ENCODE results near the gene CAMTA1.

CAMTA1 gene

DNA sequence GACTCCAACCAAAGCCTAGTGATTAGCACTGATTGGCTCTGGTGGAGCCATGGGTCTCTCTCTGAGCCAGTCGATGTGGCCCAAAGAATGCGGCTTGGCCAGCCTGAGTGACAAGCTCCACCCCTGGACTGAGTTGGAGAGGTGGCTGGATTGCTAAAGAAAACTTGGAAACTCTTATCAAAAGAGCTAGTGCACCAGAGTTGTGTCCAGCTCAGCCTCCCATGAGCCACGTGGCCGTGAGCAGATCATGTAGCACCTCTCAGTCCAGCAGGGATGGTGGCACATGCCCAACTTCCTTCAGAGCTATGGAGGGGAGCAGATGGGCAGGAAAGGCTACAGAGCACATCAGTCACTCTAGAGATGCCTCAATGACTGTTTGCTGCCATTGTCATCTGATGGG lies 843.0 kb downstream of the CAMTA1 start:
- no peak overlapping the region for H3K9ac ChIP-seq (ENCODE audit: low read length in 5 of 5)
- H3K4me1 ChIP-seq (ENCODE audit: control insufficient read depth in 5 of 5, insufficient read depth in 5 of 5, low read length in 5 of 5): peaks cover 0 to 5% (median 3%) of the 10 kb centered on the region in 5 donors
- H3K27ac ChIP-seq (ENCODE audit: low read depth, low read length): no peak overlapping the region
- H3K27me3 ChIP-seq (ENCODE audit: control insufficient read depth in 5 of 5, insufficient read depth in 4 of 5, low read length in 5 of 5): peaks cover 7 to 35% (median 19%) of the 10 kb centered on the region in 5 donors
- no peaks in the 10 kb centered on the region for H3K36me3 ChIP-seq (ENCODE audit: control insufficient read depth in 5 of 5, insufficient read depth in 5 of 5, low read length in 5 of 5)
- H3K9me3 ChIP-seq (ENCODE audit: control insufficient read depth in 5 of 5, low read length in 5 of 5): no peaks in the 10 kb centered on the region
- no peak overlapping the region for H3K4me3 ChIP-seq (ENCODE audit: low read depth in 1 of 5, low read length in 5 of 5)

DNA sequence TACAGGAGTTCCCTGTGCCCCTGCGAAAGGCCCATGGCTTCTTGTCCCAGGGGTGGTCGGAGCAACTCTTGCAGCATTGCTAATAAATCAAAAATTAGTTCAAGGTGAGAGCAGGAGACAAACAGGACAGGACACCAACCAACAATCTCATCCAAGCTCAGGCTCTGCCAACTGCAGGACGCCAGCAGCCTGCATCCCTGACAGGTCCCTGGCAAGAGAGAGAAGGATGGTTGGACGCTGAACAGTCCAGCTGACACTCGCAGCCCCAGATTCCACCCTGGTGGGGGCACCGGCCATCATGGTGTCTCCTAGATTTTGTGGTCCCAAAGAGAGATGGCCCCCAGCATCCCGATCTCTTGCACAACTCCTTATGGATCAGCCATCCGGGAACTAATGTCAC lies 843.8 kb downstream of the CAMTA1 start:
- H3K9ac ChIP-seq (ENCODE audit: low read length in 5 of 5): no peak overlapping the region
- no peaks in the 10 kb centered on the region for H3K9me3 ChIP-seq (ENCODE audit: control insufficient read depth in 5 of 5, low read length in 5 of 5)
- peaks cover 9 to 41% (median 22%) of the 10 kb centered on the region in 5 donors for H3K27me3 ChIP-seq (ENCODE audit: control insufficient read depth in 5 of 5, insufficient read depth in 4 of 5, low read length in 5 of 5)
- H3K36me3 ChIP-seq (ENCODE audit: control insufficient read depth in 5 of 5, insufficient read depth in 5 of 5, low read length in 5 of 5): no peaks in the 10 kb centered on the region
- H3K4me1 ChIP-seq (ENCODE audit: control insufficient read depth in 5 of 5, insufficient read depth in 5 of 5, low read length in 5 of 5): peaks cover 0 to 5% (median 3%) of the 10 kb centered on the region in 5 donors
- H3K4me3 ChIP-seq (ENCODE audit: low read depth in 1 of 5, low read length in 5 of 5): no peak overlapping the region
- no peak overlapping the region for H3K27ac ChIP-seq (ENCODE audit: low read depth, low read length)

DNA sequence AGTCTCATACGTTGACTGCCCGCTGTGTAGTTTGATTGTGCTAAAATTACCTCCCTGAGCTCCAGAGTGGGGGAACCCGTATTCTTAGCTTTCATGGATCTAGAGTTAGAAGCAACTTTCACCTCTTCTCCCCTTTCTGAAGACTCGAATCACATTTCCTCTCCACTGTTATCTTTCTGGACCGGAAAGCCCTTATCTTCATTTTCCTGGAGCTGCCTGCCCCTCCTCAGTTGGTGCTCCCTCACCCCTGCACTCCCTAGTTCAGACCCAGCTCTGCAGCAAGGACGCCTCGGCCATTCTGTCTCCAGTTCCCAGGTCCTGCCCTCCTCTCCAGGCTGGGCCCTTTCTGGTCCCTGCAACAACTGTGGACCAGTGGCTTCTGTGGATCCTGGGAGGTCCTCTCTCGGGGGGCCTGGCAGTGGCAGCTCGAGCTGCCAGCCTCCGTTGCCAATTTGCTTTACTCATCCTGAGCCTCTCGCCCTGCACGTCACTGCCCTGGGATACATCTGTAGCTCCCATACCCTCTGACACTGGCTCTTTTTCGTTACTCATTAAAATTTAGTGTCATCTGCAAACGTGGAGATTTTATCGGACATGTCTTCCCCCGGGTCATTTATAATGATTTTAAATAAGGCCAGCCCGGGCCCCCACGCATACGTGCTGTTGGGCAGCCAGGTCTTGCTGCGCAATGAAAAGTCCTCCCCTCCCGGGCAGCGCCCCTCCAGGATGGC lies 844.4 kb downstream of the CAMTA1 start:
- Histone ChIP-seq H3K36me3 (ENCODE audit: control insufficient read depth in 5 of 5, insufficient read depth in 5 of 5, low read length in 5 of 5) (no peaks in the 10 kb centered on the region), H3K27me3 (ENCODE audit: control insufficient read depth in 5 of 5, insufficient read depth in 4 of 5, low read length in 5 of 5) (peaks cover 9 to 43% (median 22%) of the 10 kb centered on the region in 5 donors), H3K27ac (ENCODE audit: low read depth, low read length) (no peak overlapping the region), H3K4me1 (ENCODE audit: control insufficient read depth in 5 of 5, insufficient read depth in 5 of 5, low read length in 5 of 5) (peaks cover 0 to 5% (median 3%) of the 10 kb centered on the region in 5 donors), H3K9ac (ENCODE audit: low read length in 5 of 5) (no peak overlapping the region), H3K4me3 (ENCODE audit: low read depth in 1 of 5, low read length in 5 of 5) (no peak overlapping the region), H3K9me3 (ENCODE audit: control insufficient read depth in 5 of 5, low read length in 5 of 5) (no peaks in the 10 kb centered on the region)

DNA sequence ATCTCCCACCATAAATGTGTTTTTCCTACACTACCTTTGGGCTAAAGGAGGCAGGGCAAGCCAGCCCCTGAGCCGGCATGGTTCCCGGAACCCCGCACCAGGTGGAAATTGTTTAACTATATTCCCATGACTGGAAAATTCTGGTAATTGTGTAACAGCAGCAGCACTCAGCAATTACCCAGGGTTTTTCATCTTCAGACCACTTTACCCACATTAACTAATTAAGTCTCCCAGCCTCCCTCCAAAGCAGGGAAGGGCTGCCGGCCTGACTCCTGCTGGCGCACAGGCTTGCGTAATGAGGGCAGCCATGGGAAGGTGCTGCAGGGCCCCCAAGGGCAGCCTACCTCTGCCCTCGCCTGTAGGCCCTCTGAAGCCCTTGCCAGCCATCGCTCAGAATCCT lies 845.1 kb downstream of the CAMTA1 start:
- H3K9ac ChIP-seq (ENCODE audit: low read length in 5 of 5): no peak overlapping the region
- H3K9me3 ChIP-seq (ENCODE audit: control insufficient read depth in 5 of 5, low read length in 5 of 5): no peaks in the 10 kb centered on the region
- H3K4me3 ChIP-seq (ENCODE audit: low read depth in 1 of 5, low read length in 5 of 5): no peak overlapping the region
- H3K27ac ChIP-seq (ENCODE audit: low read depth, low read length): no peak overlapping the region
- peaks cover 9 to 39% (median 20%) of the 10 kb centered on the region in 5 donors for H3K27me3 ChIP-seq (ENCODE audit: control insufficient read depth in 5 of 5, insufficient read depth in 4 of 5, low read length in 5 of 5)
- peaks cover 0 to 5% (median 3%) of the 10 kb centered on the region in 5 donors for H3K4me1 ChIP-seq (ENCODE audit: control insufficient read depth in 5 of 5, insufficient read depth in 5 of 5, low read length in 5 of 5)
- no peaks in the 10 kb centered on the region for H3K36me3 ChIP-seq (ENCODE audit: control insufficient read depth in 5 of 5, insufficient read depth in 5 of 5, low read length in 5 of 5)

DNA sequence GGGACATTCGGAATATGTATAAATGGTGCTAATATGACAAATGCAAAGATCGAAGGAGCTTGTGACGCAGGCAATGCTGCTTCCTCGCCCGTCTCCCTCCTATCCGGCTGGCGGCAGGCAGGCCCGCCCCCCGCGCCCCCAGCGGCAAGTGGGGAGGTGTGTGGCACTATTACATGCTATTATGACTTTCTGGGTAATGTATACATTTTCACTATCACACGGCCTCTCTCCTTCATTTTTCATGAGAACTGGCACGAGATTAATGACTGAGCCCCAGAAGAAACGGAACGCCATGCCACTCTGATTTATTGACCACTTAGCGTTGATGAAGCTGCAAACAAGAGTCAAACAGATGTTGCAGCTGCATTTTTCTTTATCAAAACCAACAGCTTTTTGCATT lies 846.9 kb downstream of the CAMTA1 start:
- no peaks in the 10 kb centered on the region for H3K36me3 ChIP-seq (ENCODE audit: control insufficient read depth in 5 of 5, insufficient read depth in 5 of 5, low read length in 5 of 5)
- peaks cover 9 to 36% (median 19%) of the 10 kb centered on the region in 5 donors for H3K27me3 ChIP-seq (ENCODE audit: control insufficient read depth in 5 of 5, insufficient read depth in 4 of 5, low read length in 5 of 5)
- no peaks in the 10 kb centered on the region for H3K9me3 ChIP-seq (ENCODE audit: control insufficient read depth in 5 of 5, low read length in 5 of 5)
- no peak overlapping the region for H3K4me3 ChIP-seq (ENCODE audit: low read depth in 1 of 5, low read length in 5 of 5)
- H3K9ac ChIP-seq (ENCODE audit: low read length in 5 of 5): no peak overlapping the region
- H3K27ac ChIP-seq (ENCODE audit: low read depth, low read length): no peak overlapping the region
- H3K4me1 ChIP-seq (ENCODE audit: control insufficient read depth in 5 of 5, insufficient read depth in 5 of 5, low read length in 5 of 5): peaks cover 0 to 5% (median 0%) of the 10 kb centered on the region in 5 donors

DNA sequence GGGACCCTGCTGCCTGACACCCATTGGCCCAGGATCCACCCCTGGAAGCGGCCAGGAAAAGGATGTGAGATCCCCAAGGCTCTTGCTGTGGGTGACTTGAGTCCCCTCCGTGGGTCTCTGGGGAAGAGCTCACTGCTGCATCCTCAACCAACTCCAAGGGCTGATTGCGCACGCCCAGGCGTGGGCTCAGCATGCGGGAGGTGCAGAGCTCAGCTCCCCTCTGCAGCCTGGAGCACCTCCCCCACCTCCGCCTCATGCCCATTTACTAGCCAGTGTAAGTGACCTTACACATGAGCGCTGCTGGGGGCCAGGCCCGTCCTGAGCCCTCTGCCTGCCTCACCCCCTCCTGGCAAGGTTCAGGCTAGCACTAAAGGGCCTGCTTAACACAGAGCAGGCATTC lies 847.4 kb downstream of the CAMTA1 start:
- H3K9ac ChIP-seq (ENCODE audit: low read length in 5 of 5): no peak overlapping the region
- H3K9me3 ChIP-seq (ENCODE audit: control insufficient read depth in 5 of 5, low read length in 5 of 5): no peaks in the 10 kb centered on the region
- H3K4me1 ChIP-seq (ENCODE audit: control insufficient read depth in 5 of 5, insufficient read depth in 5 of 5, low read length in 5 of 5): peaks cover 0 to 5% (median 0%) of the 10 kb centered on the region in 5 donors
- no peak overlapping the region for H3K27ac ChIP-seq (ENCODE audit: low read depth, low read length)
- peaks cover 9 to 36% (median 19%) of the 10 kb centered on the region in 5 donors for H3K27me3 ChIP-seq (ENCODE audit: control insufficient read depth in 5 of 5, insufficient read depth in 4 of 5, low read length in 5 of 5)
- no peaks in the 10 kb centered on the region for H3K36me3 ChIP-seq (ENCODE audit: control insufficient read depth in 5 of 5, insufficient read depth in 5 of 5, low read length in 5 of 5)
- H3K4me3 ChIP-seq (ENCODE audit: low read depth in 1 of 5, low read length in 5 of 5): no peak overlapping the region

DNA sequence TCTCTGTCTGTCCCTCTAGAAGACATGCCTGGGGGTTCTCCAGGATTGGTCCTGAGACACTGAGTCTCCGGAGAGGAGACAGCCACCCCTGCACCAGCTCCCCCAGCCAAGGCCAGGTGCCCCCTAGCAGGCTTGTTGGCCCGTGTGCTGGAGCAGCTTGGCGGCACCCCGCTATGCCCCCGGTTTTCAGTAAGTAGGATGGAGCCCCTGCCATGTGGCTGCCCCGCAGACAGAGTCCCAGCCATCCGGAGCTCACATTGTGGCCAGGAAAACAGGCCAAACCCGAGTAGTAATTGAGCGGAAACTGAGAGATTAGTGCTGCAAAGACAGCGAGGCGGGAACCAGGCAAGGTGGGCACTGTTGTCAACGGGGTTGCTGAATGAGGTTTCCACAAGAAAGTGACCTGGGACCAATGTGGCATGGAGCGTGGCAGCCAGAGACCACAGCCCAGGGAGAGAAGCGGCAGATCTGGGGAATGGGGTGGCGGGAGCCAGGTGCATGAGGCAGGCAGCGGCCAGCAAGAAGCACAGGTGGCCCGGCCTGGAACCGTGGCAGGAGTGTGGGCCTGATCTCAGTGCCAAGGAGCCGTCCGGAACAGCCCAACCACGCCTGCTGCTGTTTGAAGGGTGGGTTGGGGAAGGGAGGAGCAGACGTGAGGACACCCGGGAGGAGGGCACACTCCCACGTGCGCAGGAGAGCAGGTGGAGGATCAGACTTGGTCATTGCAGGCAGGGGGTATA lies 848.4 kb downstream of the CAMTA1 start:
- Histone ChIP-seq H3K9ac (ENCODE audit: low read length in 5 of 5) (no peak overlapping the region), H3K4me3 (ENCODE audit: low read depth in 1 of 5, low read length in 5 of 5) (no peak overlapping the region), H3K27me3 (ENCODE audit: control insufficient read depth in 5 of 5, insufficient read depth in 4 of 5, low read length in 5 of 5) (peaks cover 9 to 33% (median 19%) of the 10 kb centered on the region in 5 donors), H3K4me1 (ENCODE audit: control insufficient read depth in 5 of 5, insufficient read depth in 5 of 5, low read length in 5 of 5) (peaks cover 0 to 3% (median under 1%) of the 10 kb centered on the region in 5 donors), H3K27ac (ENCODE audit: low read depth, low read length) (no peak overlapping the region), H3K36me3 (ENCODE audit: control insufficient read depth in 5 of 5, insufficient read depth in 5 of 5, low read length in 5 of 5) (no peaks in the 10 kb centered on the region), H3K9me3 (ENCODE audit: control insufficient read depth in 5 of 5, low read length in 5 of 5) (no peaks in the 10 kb centered on the region)

DNA sequence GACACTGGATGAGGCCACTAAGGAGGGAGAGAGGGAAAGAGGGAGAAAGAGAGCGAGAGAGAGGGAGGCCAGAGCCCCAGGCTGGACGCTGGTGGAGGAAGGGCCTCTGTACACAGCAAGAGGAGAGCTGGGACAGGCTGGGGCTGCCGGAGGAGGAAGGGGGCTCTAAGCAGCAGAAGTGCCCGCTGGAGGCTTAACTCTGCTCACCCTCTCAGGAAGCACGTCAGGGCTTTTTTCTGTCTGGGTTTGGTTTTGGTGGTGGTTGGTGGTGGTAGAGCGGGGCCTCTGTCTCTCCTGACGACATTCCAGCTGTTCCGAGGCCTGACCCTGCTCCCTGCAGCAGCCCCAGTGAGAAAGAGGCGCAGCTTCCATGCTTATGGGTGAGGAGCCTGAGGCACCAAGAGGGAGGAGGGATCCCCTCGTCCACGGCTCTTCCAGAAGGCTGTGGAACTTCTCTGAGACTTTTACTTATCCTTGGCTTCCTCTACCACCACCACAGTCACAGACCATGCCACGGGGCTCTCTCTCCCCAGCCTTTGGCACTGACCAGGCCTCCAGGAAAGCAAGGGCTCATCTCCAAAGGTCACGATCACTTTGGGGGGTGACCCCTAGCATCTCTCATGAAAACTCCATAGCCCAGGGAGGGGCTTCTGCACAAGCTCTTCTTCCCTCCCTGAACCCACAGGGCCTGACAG lies 849.4 kb downstream of the CAMTA1 start:
- H3K36me3 ChIP-seq (ENCODE audit: control insufficient read depth in 5 of 5, insufficient read depth in 5 of 5, low read length in 5 of 5): no peaks in the 10 kb centered on the region
- no peak overlapping the region for H3K9ac ChIP-seq (ENCODE audit: low read length in 5 of 5)
- H3K4me1 ChIP-seq (ENCODE audit: control insufficient read depth in 5 of 5, insufficient read depth in 5 of 5, low read length in 5 of 5): peaks cover 0 to 4% (median 0%) of the 10 kb centered on the region in 5 donors
- no peak overlapping the region for H3K4me3 ChIP-seq (ENCODE audit: low read depth in 1 of 5, low read length in 5 of 5)
- no peak overlapping the region for H3K27ac ChIP-seq (ENCODE audit: low read depth, low read length)
- peaks cover 9 to 28% (median 20%) of the 10 kb centered on the region in 5 donors for H3K27me3 ChIP-seq (ENCODE audit: control insufficient read depth in 5 of 5, insufficient read depth in 4 of 5, low read length in 5 of 5)
- no peaks in the 10 kb centered on the region for H3K9me3 ChIP-seq (ENCODE audit: control insufficient read depth in 5 of 5, low read length in 5 of 5)

DNA sequence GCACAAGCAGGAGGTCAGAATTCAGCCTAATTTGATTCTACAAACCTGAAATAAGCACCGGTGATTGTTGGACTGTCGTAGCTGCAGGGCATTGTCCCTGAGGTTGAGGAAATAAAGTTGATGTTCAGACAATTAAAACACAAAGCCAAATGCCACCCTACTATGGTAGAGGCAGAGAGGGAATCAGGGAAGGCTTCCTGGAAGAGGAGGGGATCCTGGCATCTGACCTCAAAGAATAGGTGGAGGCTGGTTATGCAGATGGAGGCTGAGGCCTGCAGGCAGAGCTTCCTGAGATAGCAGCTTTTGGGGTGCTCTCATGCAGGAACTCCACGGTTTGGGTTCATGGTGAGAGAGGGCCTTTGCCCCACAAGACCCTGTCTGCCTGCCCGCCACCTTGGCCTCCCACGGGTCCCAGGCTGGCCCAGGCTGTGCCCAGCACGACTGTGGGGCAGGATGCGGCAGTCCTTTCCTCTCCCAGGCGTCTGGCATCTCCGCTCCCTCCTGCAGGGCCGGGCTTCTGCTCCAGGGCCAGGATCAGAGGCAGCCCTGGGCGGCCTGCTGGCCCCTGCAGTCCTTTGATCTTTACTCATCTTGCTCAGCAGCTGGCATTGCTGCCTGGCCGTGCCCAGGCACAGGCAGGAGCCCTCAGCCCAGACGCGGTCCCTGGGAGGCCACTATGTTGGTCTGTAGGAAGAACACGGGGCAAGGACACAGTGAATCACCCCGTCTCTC lies 851.7 kb downstream of the CAMTA1 start:
- Histone ChIP-seq H3K9me3 (ENCODE audit: control insufficient read depth in 5 of 5, low read length in 5 of 5) (no peaks in the 10 kb centered on the region), H3K4me3 (ENCODE audit: low read depth in 1 of 5, low read length in 5 of 5) (no peak overlapping the region), H3K27ac (ENCODE audit: low read depth, low read length) (no peak overlapping the region), H3K4me1 (ENCODE audit: control insufficient read depth in 5 of 5, insufficient read depth in 5 of 5, low read length in 5 of 5) (peaks cover 0 to 4% (median 0%) of the 10 kb centered on the region in 5 donors), H3K27me3 (ENCODE audit: control insufficient read depth in 5 of 5, insufficient read depth in 4 of 5, low read length in 5 of 5) (peaks cover 12 to 30% (median 24%) of the 10 kb centered on the region in 5 donors), H3K9ac (ENCODE audit: low read length in 5 of 5) (no peak overlapping the region), H3K36me3 (ENCODE audit: control insufficient read depth in 5 of 5, insufficient read depth in 5 of 5, low read length in 5 of 5) (no peaks in the 10 kb centered on the region)

All from subcutaneous abdominal adipose tissue (tissue), 5 donors.